ENCODE results near the gene PROC.

DNA sequence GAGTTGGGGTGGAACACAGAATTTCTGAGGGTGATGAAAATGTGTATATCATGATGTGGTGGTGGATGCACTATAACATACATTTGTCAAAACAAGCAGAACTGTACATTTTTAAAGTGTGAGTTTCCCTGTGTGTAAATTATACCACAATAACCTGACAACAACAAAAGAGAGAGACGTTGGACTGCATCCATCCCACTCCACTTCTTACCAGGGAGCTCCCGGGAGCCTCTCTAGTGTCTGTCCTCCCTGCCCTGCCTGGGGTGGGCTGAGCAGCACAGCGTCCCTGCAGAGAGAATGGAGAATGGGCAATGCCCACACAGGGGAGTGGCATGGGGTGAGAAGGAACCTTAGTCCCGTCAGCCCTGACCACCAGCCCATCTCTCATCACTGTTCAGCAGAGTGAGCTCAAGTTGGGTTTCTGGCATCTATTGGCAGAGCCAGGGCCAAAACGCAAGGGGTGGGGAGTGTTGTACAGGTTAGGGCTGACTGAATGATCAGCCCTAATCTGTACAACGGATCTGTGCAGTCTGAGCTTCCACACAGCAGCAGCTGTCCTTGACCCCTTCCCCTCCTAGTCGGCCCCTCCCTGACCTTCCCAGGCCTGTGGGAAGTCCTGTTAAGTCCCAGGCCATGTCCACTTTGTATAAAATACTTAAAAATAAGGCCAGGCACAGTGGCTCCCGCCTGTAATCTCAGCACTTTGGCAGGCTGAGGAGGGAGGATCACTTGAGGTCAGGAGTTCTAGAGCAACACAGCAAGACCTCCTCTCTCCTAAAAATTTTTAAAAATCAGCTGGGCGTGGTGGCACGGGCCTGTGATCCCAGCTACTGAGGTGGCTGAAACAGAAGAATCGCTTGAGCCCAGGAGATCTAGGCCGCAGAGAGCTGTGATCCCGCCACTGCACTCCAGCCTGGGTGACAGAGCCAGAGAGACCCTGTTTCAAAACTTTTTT lies 3.3 kb upstream of the PROC start:
- TF ChIP-seq CTCF (IDR thresholded peaks at IDR 0.05): no peak
- no peak for TF ChIP-seq POLR2A (IDR thresholded peaks at IDR 0.05)

Data from esophagus squamous epithelium (tissue), 4 donors.